HG03439 (cell line): ENCODE data around the gene KLHDC8A.
A peak's percentile ranks its signal among the peaks of the same experiment; 100 is the strongest.
"Not testable (repeated sequence)": the region's sequence is repeated elsewhere in the genome, so short reads cannot be mapped to it uniquely, and the experiment has no call there.

Source experiments
- ATAC-seq: cut with Tn5 transposase; IDR thresholded peaks from one replicate; pipeline ENCODE4 v1.9.1; 2021; ENCODE audit warnings: mild to moderate bottlenecking, moderate library complexity; ENCODE audit not compliant: unreplicated experiment

KLHDC8A gene

GRCh38 chr1:205298191-205298994 is 58.3 kb downstream of the KLHDC8A start:
- ATAC-seq = no peak

GRCh38 chr1:205297546-205298177 is 59.1 kb downstream of the KLHDC8A start:
- ATAC-seq = not testable (repeated sequence)

GRCh38 chr1:205296154-205296553 is 60.6 kb downstream of the KLHDC8A start:
- no peak for ATAC-seq

- no peak for ATAC-seq
Observed at GRCh38 chr1:205294934-205295333, 61.8 kb downstream of the KLHDC8A start.

GRCh38 chr1:205294175-205294917 is 62.4 kb downstream of the KLHDC8A start:
- ATAC-seq = no peak

GRCh38 chr1:205293350-205294074 is 63.2 kb downstream of the KLHDC8A start:
- no peak for ATAC-seq

- no peak for ATAC-seq
Observed at GRCh38 chr1:205291596-205291995, 65.1 kb downstream of the KLHDC8A start.

- ATAC-seq = peak; percentile 74
Observed at GRCh38 chr1:205287767-205288559, 68.8 kb downstream of the KLHDC8A start.

- no peak for ATAC-seq
Observed at GRCh38 chr1:205287076-205287475, 69.6 kb downstream of the KLHDC8A start.

GRCh38 chr1:205286335-205286950 is 70.3 kb downstream of the KLHDC8A start:
- no peak for ATAC-seq
